Mesothelial cell of epicardium (in vitro differentiated cells): ENCODE results near the gene SPATA6L. TPM values are rescaled to one million over a fixed set of nuclear protein-coding genes. Genes with fewer than 3 reads are reported as not detected.

ENCODE experiments used
- DNase-seq, 2 experiments: peaks; one replicate each; pipeline ENCODE4 v3.0.0; 2021; ENCODE audit warnings: low spot score in 2 of 2; ENCODE audit not compliant: unreplicated experiment in 2 of 2
- H3K27ac Mint-ChIP-seq: 2 replicates; pipeline ENCODE4 v1.8.0; 2021; ENCODE audit warnings: mixed read lengths
- H3K27me3 Mint-ChIP-seq: 2 replicates; pipeline ENCODE4 v1.8.0; 2021; ENCODE audit warnings: low read depth, mixed read lengths
- H3K36me3 Mint-ChIP-seq: 2 replicates; pipeline ENCODE4 v1.8.0; 2021; ENCODE audit warnings: mixed read lengths
- H3K4me1 Mint-ChIP-seq: 2 replicates; pipeline ENCODE4 v1.8.0; 2021; ENCODE audit warnings: mixed read lengths
- H3K4me3 Mint-ChIP-seq: 2 replicates; pipeline ENCODE4 v1.8.0; 2021; ENCODE audit warnings: mild to moderate bottlenecking, moderate library complexity, mixed read lengths
- H3K9me3 Mint-ChIP-seq: 2 replicates; pipeline ENCODE4 v1.8.0; 2021; ENCODE audit warnings: mixed read lengths
- total RNA-seq: library from RNA; stranded (reverse); gene quantifications from 3 replicates; pipeline ENCODE4 v1.2.1, GENCODE V29; 2021
- TF ChIP-seq, protein P1 (sequence below): fragments of 200-600 bp; sonication (generic); IDR thresholded peaks from one replicate; pipeline ENCODE4 v1.5.0; 2021; ENCODE audit warnings: antibody characterized with exemption; ENCODE audit not compliant: unreplicated experiment

SPATA6L gene
- total RNA-seq, 1 donor from 2014 or later = 6.1 TPM

DNA sequence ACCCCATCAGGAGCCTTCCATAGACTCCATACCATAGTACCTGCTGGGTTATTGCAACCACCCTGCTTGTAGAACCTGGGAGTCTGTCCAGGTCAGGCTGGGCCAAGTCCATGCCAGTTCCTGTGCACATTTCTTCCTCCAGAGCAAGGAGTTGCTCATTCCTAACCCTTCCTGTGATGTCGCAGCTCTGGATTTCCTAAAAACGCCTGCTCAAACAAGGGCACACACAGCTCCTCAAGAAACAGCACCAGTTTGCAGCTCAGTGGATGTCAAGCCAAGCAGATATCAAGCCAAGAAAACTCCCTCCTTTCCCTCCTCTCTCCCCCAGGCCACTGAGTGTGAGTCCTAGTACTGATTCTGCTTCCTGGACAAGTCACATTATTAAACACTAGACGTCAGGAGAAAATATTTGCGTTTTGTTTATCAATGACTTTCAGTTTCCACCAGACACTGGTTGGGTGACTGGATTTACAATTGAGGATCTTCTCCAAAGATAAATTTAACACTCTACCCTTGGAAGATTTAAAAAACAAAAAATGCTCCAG lies 116.5 kb downstream of the SPATA6L start:
- TF ChIP-seq, protein P1, sequence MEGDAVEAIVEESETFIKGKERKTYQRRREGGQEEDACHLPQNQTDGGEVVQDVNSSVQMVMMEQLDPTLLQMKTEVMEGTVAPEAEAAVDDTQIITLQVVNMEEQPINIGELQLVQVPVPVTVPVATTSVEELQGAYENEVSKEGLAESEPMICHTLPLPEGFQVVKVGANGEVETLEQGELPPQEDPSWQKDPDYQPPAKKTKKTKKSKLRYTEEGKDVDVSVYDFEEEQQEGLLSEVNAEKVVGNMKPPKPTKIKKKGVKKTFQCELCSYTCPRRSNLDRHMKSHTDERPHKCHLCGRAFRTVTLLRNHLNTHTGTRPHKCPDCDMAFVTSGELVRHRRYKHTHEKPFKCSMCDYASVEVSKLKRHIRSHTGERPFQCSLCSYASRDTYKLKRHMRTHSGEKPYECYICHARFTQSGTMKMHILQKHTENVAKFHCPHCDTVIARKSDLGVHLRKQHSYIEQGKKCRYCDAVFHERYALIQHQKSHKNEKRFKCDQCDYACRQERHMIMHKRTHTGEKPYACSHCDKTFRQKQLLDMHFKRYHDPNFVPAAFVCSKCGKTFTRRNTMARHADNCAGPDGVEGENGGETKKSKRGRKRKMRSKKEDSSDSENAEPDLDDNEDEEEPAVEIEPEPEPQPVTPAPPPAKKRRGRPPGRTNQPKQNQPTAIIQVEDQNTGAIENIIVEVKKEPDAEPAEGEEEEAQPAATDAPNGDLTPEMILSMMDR = no peak
- Mint-ChIP-seq H3K9me3 (no peaks in the 10 kb centered on the region), H3K27me3 (no peaks in the 10 kb centered on the region), H3K4me1 (peaks cover 18% of the 10 kb centered on the region), H3K36me3 (no peaks in the 10 kb centered on the region), H3K4me3 (no peak overlapping the region), H3K27ac (no peak overlapping the region)
- no peak for DNase-seq

DNA sequence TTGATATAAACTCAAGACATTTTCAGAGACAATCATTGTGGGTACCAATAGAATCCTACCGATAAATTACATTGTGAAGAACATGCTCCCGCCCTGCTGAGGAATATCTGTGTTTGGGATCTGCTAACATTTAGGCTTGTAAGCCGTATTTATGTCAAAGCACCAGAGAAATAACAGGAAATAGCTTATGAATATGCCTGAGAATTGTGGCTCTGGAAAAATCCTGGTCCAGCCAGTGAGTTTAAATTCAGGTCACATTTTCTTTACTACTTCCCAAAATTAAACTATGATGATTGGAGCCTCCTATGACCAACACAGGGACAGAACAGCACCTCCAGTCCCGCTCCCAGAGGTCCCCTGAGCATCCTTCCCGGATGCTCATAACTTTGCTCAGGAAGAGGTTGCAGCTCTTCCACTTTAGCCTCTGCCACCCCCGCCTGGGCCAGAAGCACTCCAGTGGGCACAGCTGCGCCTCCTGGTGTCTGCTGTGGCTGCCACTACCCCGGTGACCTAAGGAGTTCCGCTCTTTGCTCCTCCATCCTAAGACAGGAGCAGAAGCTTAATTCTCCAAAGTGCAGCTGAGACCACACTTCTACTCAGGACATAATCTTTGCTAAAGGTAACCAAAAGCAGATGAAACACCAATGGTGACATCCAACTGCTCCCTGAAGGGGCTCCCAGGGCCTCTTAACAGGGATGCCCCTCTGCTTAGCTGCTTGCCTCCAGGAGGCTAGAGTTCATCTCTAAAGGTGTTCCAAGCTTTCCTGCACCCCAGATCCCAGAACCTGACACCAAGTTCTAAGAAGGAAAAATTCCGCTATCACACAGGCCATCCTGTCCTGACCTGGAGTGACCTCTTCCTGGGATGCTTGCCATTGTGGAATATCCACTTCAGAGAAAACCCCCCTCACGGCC lies 117.2 kb downstream of the SPATA6L start:
- Mint-ChIP-seq H3K27ac (no peak overlapping the region), H3K27me3 (no peaks in the 10 kb centered on the region), H3K4me1 (peaks cover 18% of the 10 kb centered on the region), H3K4me3 (no peak overlapping the region), H3K9me3 (no peaks in the 10 kb centered on the region), H3K36me3 (no peaks in the 10 kb centered on the region)
- no peak for DNase-seq
- TF ChIP-seq, protein P1 = no peak

Other genes with a start within 250 kb of the SPATA6L start
- gene SLC1A1, start 176.0 kb downstream of the SPATA6L start, total RNA-seq = 3.5 to 4.8 TPM (median 3.9 TPM) in 3 replicates
- gene PLPP6, start 4.2 kb downstream of the SPATA6L start, total RNA-seq = 11.3 to 12.7 TPM (median 11.8 TPM) in 3 replicates
- gene CDC37L1, start 13.1 kb upstream of the SPATA6L start, total RNA-seq = 12.6 to 13.2 TPM (median 12.7 TPM) in 3 replicates
- gene AK3, start 74.7 kb upstream of the SPATA6L start, total RNA-seq = 48.5 to 57.2 TPM (median 54.2 TPM) in 3 replicates
- 21.2 to 22.8 TPM (median 21.4 TPM) in 3 replicates for gene RCL1, start 126.5 kb upstream of the SPATA6L start, total RNA-seq